KMS-11 (cell line): ENCODE results near the gene ATP2A2.

Experiments used
- H2AFZ ChIP-seq: fragments of 200-600 bp; sonication (generic); 2 replicates; pipeline ENCODE4 v1.6.1; 2016; ENCODE audit warnings: antibody characterized with exemption, mixed run types, low read depth
- H3K27ac ChIP-seq: fragments of 200-600 bp; sonication (generic); 2 replicates; pipeline ENCODE4 v1.6.1; 2016; ENCODE audit warnings: mild to moderate bottlenecking, mixed run types
- H3K27me3 ChIP-seq: fragments of 200-600 bp; sonication (generic); 2 replicates; pipeline ENCODE4 v1.6.1; 2017; ENCODE audit warnings: mild to moderate bottlenecking, low read depth, mixed run types, moderate library complexity; ENCODE audit not compliant: insufficient read depth
- H3K36me3 ChIP-seq: fragments of 200-600 bp; sonication (generic); 2 replicates; pipeline ENCODE4 v1.6.1; 2017; ENCODE audit warnings: mild to moderate bottlenecking, mixed run types; ENCODE audit not compliant: insufficient read depth
- H3K4me1 ChIP-seq: fragments of 200-600 bp; sonication (generic); 2 replicates; pipeline ENCODE4 v1.6.1; 2016; ENCODE audit warnings: mild to moderate bottlenecking, low read depth, mixed run types; ENCODE audit not compliant: poor library complexity, severe bottlenecking
- H3K4me2 ChIP-seq: fragments of 200-600 bp; sonication (generic); 2 replicates; pipeline ENCODE4 v1.7.0; 2016; ENCODE audit warnings: mild to moderate bottlenecking, mixed run types
- H3K4me3 ChIP-seq: fragments of 200-600 bp; sonication (generic); IDR thresholded peaks from 2 replicates; pipeline ENCODE4 v1.6.1; 2017; ENCODE audit warnings: low read depth, low read length, mixed read lengths; ENCODE audit not compliant: insufficient read depth
- H3K79me2 ChIP-seq: fragments of 200-600 bp; sonication (generic); 2 replicates; pipeline ENCODE4 v1.6.1; 2016; ENCODE audit warnings: low read depth, mixed run types; ENCODE audit not compliant: insufficient read depth
- H3K9ac ChIP-seq: fragments of 200-600 bp; sonication (generic); 2 replicates; pipeline ENCODE4 v1.6.1; 2016; ENCODE audit warnings: mild to moderate bottlenecking, mixed run types
- H4K20me1 ChIP-seq: fragments of 200-600 bp; sonication (generic); 2 replicates; pipeline ENCODE4 v1.6.1; 2016; ENCODE audit warnings: mild to moderate bottlenecking, mixed run types; ENCODE audit not compliant: insufficient read depth
- TF ChIP-seq, protein P1 (sequence below): fragments of 200-600 bp; sonication (generic); conservative IDR thresholded peaks from 2 replicates; pipeline ENCODE4 v1.6.1; 2017; ENCODE audit warnings: low read depth, mild to moderate bottlenecking, antibody characterized with exemption, low read length, moderate library complexity, mixed read lengths

The ATP2A2 gene

DNA sequence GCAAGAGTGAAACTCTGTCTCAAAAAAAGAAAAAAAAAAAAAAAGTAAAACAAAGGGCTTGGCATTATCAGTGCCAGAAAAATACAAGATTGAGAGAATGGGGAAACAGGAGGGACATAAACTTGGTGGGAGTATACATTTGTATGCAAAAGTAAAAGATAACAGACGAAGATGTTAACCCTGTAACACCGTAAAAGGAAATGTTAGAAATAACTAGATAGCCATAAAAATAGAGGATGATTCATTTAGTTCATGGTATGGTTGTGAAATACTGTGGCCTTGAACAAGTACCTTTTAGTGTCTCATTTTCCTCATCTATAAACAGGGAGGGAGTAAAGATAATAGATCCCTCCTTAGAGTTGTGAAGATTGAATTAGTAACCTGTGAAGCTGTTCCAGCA lies 33.3 kb downstream of the ATP2A2 start:
- H3K9ac ChIP-seq: no peak overlapping the region

DNA sequence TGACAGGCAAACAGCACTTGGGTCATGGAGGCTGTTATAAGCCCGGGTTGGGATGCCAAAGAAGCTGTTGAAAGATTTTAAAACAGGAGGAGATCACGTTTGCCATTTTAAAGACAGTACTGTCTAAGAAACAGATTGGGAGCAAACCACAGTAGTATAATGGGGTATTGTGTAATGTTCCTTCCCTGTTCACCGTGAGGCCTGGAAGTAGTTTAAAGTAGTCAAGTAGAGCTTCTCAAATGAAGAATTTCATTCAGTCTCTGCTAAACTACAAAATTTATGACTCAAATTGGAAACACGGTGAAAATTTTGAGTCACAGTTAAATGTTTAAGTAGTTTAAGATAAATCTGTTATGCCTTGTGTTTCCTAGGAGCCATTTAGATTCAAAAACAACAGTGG lies 35.8 kb downstream of the ATP2A2 start:
- Histone ChIP-seq H3K9ac (no peak overlapping the region), H3K4me1 (no peaks in the 10 kb centered on the region), H3K4me2 (no peak overlapping the region), H4K20me1 (peaks cover 26% of the 10 kb centered on the region; the same call in 1 of the 2 replicates), H3K4me3 (no peak overlapping the region), H3K36me3 (no peaks in the 10 kb centered on the region), H3K79me2 (peaks cover 95% of the 10 kb centered on the region), H3K27ac (no peak overlapping the region), H3K27me3 (no peaks in the 10 kb centered on the region), H2AFZ (no peak overlapping the region)
- TF ChIP-seq, protein P1, sequence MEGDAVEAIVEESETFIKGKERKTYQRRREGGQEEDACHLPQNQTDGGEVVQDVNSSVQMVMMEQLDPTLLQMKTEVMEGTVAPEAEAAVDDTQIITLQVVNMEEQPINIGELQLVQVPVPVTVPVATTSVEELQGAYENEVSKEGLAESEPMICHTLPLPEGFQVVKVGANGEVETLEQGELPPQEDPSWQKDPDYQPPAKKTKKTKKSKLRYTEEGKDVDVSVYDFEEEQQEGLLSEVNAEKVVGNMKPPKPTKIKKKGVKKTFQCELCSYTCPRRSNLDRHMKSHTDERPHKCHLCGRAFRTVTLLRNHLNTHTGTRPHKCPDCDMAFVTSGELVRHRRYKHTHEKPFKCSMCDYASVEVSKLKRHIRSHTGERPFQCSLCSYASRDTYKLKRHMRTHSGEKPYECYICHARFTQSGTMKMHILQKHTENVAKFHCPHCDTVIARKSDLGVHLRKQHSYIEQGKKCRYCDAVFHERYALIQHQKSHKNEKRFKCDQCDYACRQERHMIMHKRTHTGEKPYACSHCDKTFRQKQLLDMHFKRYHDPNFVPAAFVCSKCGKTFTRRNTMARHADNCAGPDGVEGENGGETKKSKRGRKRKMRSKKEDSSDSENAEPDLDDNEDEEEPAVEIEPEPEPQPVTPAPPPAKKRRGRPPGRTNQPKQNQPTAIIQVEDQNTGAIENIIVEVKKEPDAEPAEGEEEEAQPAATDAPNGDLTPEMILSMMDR: no peak

More for the DNA sequence above, 33.3 kb downstream of the ATP2A2 start:
- no peaks in the 10 kb centered on the region for H3K27me3 ChIP-seq
- no peak overlapping the region for H2AFZ ChIP-seq
- H3K27ac ChIP-seq: no peak overlapping the region
- H3K4me1 ChIP-seq: no peaks in the 10 kb centered on the region
- H3K4me3 ChIP-seq: no peak overlapping the region
- H3K4me2 ChIP-seq: no peak overlapping the region
- TF ChIP-seq, protein P1: no peak
- no peaks in the 10 kb centered on the region for H3K36me3 ChIP-seq
- peaks cover 99% of the 10 kb centered on the region for H3K79me2 ChIP-seq
- peaks cover 16% of the 10 kb centered on the region for H4K20me1 ChIP-seq

DNA sequence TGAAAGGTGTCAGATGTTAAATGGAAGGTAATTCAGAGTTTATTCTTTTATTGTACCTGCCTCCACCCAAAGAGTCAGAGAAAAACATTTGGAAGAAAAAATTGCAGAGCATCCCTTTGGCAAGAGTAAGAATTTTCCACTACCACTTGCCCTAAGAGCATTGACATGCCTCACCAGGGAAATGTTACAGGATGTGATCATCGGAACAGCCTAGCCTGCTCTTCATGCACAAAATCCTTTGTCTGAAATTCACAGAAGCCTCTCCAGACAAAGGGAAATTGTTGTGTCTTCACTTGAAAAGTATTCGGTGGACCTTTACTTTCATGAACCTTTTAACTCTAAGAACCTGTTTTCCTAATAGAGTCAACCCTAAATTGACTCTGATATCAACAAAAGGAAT lies 36.9 kb downstream of the ATP2A2 start:
- no peak overlapping the region for H3K27ac ChIP-seq
- H3K4me2 ChIP-seq: no peak overlapping the region
- H3K4me3 ChIP-seq: no peak overlapping the region
- H3K27me3 ChIP-seq: no peaks in the 10 kb centered on the region
- no peak overlapping the region for H3K9ac ChIP-seq
- peaks cover 34% of the 10 kb centered on the region for H4K20me1 ChIP-seq
- H3K79me2 ChIP-seq: peaks cover 95% of the 10 kb centered on the region
- no peak overlapping the region for H2AFZ ChIP-seq
- TF ChIP-seq, protein P1: no peak
- no peaks in the 10 kb centered on the region for H3K4me1 ChIP-seq
- no peaks in the 10 kb centered on the region for H3K36me3 ChIP-seq

DNA sequence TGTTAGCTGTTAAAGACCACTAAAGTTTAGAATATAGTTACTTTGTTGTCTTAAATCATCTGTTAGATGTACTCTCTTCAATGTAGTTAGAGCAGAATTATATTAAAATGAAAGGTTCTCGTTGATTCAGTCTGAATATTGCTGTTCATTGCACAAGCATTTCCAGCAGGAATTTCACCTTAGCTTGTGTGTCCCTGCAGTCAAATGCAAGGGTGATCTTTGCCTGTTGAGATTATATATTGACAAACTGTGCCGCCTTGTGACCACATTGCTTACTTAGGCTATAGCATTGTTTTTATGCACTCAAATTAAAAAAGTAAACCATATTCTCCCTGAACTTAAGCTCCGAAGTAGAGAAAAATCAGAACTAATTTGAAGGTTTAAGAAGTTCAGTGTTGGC lies 39.5 kb downstream of the ATP2A2 start:
- peaks cover 31% of the 10 kb centered on the region; the same call in 1 of the 2 replicates for H4K20me1 ChIP-seq

More for the DNA sequence above, 39.5 kb downstream of the ATP2A2 start:
- no peak overlapping the region for H2AFZ ChIP-seq
- H3K9ac ChIP-seq: no peak overlapping the region
- TF ChIP-seq, protein P1: no peak
- no peaks in the 10 kb centered on the region for H3K36me3 ChIP-seq
- no peaks in the 10 kb centered on the region for H3K27me3 ChIP-seq
- H3K4me2 ChIP-seq: no peak overlapping the region
- H3K79me2 ChIP-seq: peaks cover 80% of the 10 kb centered on the region
- H3K4me1 ChIP-seq: no peaks in the 10 kb centered on the region
- H3K4me3 ChIP-seq: no peak overlapping the region
- no peak overlapping the region for H3K27ac ChIP-seq
